GM10847 (cell line): ENCODE measurements around the gene CELA3B.

Source experiments
- POLR2A ChIP-seq: IDR thresholded peaks from 2 replicates; pipeline ENCODE4 v1.6.1; 2011; ENCODE audit not compliant: insufficient read length; ENCODE audit errors: extremely low read depth

Gene CELA3B

GRCh38 chr1:21939650-21940374 is 37.0 kb upstream of the CELA3B start:
- no peak for TF ChIP-seq POLR2A

DNA sequence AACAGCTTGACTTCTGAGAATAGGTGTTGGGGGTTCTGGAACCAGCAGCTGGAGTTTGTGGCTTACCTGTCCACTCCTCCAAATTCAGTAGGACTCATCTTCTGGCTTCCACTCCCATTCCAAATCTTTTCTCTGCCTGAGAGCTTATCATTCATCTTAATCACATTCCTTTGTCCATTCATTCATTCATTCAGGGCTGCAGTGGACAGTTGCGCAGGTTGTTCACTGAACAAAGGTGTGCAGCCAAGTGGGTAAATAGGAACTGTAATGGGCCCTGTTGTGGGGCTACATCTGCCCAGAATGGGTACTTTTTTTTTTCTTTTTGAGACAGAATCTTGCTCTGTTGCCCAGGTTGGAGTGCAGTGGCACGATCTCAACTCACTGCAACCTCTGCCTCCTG is 36.3 kb upstream of the CELA3B start:
- no peak for TF ChIP-seq POLR2A

DNA sequence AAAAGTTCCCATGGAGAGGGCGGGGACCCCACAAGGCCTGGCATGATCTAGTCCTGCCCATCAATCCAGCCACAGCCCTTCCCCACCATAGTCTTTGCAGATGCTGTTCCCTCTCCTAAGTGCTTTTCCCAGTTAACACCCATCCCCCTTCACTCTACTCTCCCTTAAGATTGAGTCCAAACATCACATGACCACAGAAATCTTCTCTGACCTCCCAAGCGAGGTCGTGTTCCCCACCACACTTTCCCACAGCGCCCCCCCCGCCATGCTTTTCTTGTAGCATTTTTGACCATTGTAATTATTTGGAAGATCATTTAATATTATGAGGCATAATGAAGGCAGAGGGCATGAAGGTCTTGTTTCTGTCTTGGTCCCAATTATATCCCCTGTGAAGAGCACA is 35.5 kb upstream of the CELA3B start:
- no peak for TF ChIP-seq POLR2A

DNA sequence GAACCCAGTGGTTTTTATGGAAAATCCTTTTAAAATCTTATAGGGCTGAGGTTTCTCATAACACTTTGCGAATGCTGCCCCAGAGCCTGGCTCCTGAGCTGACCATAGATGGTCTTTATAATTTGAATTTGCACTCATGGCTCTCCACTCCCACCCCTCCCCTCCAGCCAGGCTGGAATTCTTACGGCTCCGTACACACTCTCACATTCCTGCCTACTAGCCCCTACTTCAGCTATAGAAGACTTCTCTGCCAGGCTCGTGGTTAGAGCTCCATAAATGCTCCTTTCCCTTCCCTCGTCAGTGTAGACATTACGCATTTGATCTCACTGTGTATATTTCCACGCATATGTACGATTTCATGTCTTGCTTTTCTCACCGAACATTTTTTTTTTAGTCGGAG is 34.4 kb upstream of the CELA3B start:
- no peak for TF ChIP-seq POLR2A

DNA sequence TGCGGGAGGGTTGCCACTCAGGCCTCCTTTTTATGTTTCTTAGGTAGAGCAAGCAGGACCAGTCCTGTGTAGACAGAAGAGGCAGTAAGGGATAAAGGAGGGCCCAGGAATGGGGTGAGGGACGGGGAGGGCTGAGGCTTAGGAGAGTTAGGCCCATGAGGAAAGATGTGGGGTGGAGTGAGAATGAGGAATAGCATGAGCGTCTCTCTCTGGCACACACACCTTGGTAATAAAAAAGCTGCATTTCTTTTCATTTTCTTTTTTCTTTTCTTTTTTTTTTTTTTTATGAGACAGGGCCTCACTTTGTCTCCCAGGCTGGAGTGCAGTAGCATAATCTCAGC is 32.1 kb upstream of the CELA3B start:
- no peak for TF ChIP-seq POLR2A

DNA sequence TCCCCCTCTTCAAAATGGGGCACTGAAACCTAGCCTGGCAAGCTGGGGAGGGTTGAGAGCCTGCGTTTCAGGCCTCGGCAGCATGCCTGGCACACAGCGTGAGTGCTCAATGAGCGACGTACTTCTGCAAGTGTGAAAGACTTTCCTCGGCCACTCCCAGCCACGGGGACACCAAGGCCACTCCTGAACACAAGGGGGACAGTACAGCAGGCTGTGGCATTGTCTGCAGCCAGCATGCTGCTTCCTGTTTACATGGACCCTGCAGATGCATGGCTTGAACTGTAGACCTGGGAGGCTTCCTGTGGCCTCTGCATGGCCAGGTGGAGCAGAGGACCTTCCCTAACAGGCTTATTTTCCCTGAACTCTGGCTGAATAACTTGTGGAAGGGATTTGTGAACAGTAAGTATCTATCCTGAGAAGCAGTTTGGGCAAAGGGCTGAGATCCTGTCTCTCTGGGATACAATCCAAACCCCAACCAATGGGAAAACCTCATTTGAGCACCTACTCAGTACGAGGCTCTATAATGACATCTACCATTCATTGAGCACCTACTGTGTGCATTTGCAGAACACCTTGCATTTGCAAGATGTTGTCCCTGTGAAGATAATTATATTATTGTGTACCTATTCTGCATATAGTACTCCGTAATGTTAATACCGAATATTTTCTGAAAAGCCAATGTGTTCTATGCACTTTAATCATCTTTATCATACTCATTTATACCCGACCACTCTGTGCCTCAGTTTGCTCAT is 29.8 kb upstream of the CELA3B start:
- TF ChIP-seq POLR2A = no peak

DNA sequence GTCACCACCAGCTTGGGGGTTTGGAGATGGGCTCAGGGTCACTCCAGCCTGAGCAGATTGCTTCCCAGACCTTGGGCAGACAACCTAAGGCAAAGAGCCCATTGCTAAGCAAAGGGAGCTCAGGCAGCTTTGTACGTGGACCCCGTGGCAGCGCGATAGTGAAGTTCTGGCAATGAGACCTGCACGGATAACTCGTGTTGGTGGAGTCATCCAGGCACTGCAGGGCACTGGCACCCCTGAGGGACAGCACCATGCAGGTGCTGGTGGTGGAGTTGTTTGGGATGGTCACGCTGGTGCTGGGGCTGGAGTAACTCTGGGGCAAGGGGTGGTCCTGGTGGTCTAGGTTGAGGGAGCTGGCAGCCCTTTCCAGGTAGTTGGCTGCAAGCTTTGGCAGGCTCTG is 26.1 kb upstream of the CELA3B start:
- TF ChIP-seq POLR2A = no peak

- no peak for TF ChIP-seq POLR2A
Measured at GRCh38 chr1:21951226-21951870, 25.5 kb upstream of the CELA3B start.

GRCh38 chr1:21952786-21953520 is 23.9 kb upstream of the CELA3B start:
- no peak for TF ChIP-seq POLR2A

GRCh38 chr1:21955058-21955457 is 21.8 kb upstream of the CELA3B start:
- TF ChIP-seq POLR2A = no peak

DNA sequence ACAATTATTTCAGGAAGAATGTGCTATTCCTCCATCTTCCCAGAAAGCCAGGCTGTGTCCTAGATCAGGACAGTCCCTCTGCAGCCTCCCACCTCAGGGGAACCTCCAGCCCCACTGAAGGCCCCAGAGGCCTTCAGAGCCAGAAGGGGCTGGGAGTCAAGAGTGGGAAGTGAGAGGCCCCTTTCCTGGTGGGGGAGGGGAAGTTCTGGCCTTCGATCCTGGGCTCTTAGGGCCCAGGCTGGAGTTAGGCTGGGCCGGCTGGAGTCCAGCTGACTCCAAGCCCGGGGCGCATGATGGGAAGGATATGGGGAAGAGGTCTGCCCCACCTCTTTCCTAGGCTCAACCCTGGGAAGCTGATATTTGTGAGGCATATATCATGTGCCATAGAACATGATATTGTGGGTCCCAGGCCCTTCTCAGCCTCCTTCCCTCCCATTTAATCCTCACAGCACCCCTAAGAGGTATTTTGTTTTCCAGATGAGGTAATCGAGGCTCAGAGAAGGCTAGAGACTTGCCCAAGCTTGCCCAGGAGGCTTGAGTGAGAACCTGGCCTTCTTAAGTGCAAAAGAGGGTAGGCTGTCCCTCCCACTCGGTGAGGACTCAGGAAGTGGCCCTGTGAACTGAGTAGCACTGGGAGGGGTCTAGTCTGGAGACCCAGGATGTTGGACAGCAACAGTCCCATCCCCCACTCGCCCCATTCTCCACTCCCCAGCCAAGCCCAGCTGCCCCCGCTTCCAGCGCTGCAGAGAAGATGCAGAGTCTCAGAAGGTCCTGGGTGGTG is 21.1 kb upstream of the CELA3B start:
- no peak for TF ChIP-seq POLR2A

GRCh38 chr1:21956720-21957552 is 19.9 kb upstream of the CELA3B start:
- no peak for TF ChIP-seq POLR2A

DNA sequence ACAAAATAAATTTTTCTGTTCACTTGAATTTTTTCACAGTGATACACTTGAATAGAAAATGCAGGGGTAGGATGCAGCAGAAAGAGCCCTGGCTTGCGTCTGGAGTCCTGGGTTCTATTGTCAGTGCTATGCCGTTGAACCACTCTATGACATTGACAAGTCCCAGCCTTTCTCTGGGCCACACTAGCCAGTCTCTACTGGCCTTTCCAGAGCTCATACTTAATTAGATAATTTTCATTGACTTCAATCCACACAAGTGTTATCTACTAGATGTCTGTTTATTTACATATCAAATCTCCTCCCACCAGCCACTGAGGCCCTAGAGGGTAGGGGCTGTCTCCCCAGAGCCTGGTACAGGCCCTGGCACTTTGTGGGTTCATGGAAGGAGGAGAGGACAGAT is 15.5 kb upstream of the CELA3B start:
- TF ChIP-seq POLR2A = no peak

GRCh38 chr1:21961799-21962198 is 15.0 kb upstream of the CELA3B start:
- TF ChIP-seq POLR2A = no peak

GRCh38 chr1:21963477-21964217 is 13.2 kb upstream of the CELA3B start:
- TF ChIP-seq POLR2A = no peak
